ENCODE data around the gene ATP10A. TPM values are rescaled to one million over a fixed set of nuclear protein-coding genes. Genes with fewer than 3 reads are reported as not detected.

ATP10A gene
- total RNA-seq, 4 donors from 2014 or later = 1.4 to 10.0 (median 3.6) TPM

- in situ Hi-C loops (cut with MboI; ENCODE audit: low pct_ligation_motif_present in 1 of 4, low pct_unique_long_range_greater_than_20kb in 1 of 4, low sequenced_read_pairs in 3 of 4) = no loop called here
- Histone ChIP-seq H3K9me3 (no peaks in the 10 kb centered on the region), H3K36me3 (no peaks in the 10 kb centered on the region), H3K27ac (no peak overlapping the region), H3K4me1 (no peaks in the 10 kb centered on the region), H3K4me3 (no peak overlapping the region), H3K27me3 (no peaks in the 10 kb centered on the region)
- intact Hi-C loops (cut with DNase I; ENCODE audit: low total_unique reads) = no loop called here
- WGBS, 2 donors (ENCODE audit: low coverage in 1 of 2) = 57 to 71% methylated on average over 4 to 8 of the region's 8 CpGs
- no peak for DNase-seq
- TF ChIP-seq EP300 (IDR thresholded peaks at IDR 0.05; ENCODE audit: low read depth) (no peak), POLR2AphosphoS5 (IDR thresholded peaks at IDR 0.05) (no peak), CTCF (IDR thresholded peaks at IDR 0.05) (no peak), POLR2A (IDR thresholded peaks at IDR 0.05) (no peak)
Measured at GRCh38 chr15:25721605-25721955, 141.5 kb downstream of the ATP10A start.

GRCh38 chr15:25719101-25719985 lies 143.8 kb downstream of the ATP10A start:
- TF ChIP-seq POLR2A (IDR thresholded peaks at IDR 0.05) (no peak), CTCF (IDR thresholded peaks at IDR 0.05) (no peak), EP300 (IDR thresholded peaks at IDR 0.05; ENCODE audit: low read depth) (no peak), POLR2AphosphoS5 (IDR thresholded peaks at IDR 0.05) (no peak)
- Histone ChIP-seq H3K4me1 (no peaks in the 10 kb centered on the region), H3K4me3 (no peak overlapping the region), H3K36me3 (no peaks in the 10 kb centered on the region), H3K27me3 (no peaks in the 10 kb centered on the region), H3K9me3 (no peaks in the 10 kb centered on the region), H3K27ac (no peak overlapping the region)
- no peak for DNase-seq
- intact Hi-C loops (cut with DNase I; ENCODE audit: low total_unique reads) = no loop called here
- in situ Hi-C loops (cut with MboI; ENCODE audit: low pct_ligation_motif_present in 1 of 4, low pct_unique_long_range_greater_than_20kb in 1 of 4, low sequenced_read_pairs in 3 of 4) = no loop called here
- WGBS, 2 donors (ENCODE audit: low coverage in 1 of 2) = 82% methylated on average over 18 of the region's 18 CpGs; no CpG with 5 or more reads in 1 of the 2 donors

- Histone ChIP-seq H3K4me1 (no peaks in the 10 kb centered on the region), H3K36me3 (no peaks in the 10 kb centered on the region), H3K27me3 (no peaks in the 10 kb centered on the region), H3K9me3 (no peaks in the 10 kb centered on the region), H3K27ac (no peak overlapping the region), H3K4me3 (no peak overlapping the region)
- in situ Hi-C loops (cut with MboI; ENCODE audit: low pct_ligation_motif_present in 1 of 4, low pct_unique_long_range_greater_than_20kb in 1 of 4, low sequenced_read_pairs in 3 of 4) (no loop called here), intact Hi-C loops (cut with DNase I; ENCODE audit: low total_unique reads) (no loop called here)
- TF ChIP-seq POLR2AphosphoS5 (IDR thresholded peaks at IDR 0.05) = no peak
- no peak for TF ChIP-seq EP300 (IDR thresholded peaks at IDR 0.05; ENCODE audit: low read depth)
- no peak for TF ChIP-seq CTCF (IDR thresholded peaks at IDR 0.05)
- TF ChIP-seq POLR2A (IDR thresholded peaks at IDR 0.05) = no peak
- WGBS, 2 donors (ENCODE audit: low coverage in 1 of 2) = 96% methylated on average over 8 of the region's 8 CpGs; no CpG with 5 or more reads in 1 of the 2 donors
- no peak for DNase-seq
Measured at GRCh38 chr15:25718597-25718996, 144.5 kb downstream of the ATP10A start.

GRCh38 chr15:25718169-25718536 lies 145.0 kb downstream of the ATP10A start:
- Histone ChIP-seq H3K4me3 (no peak overlapping the region), H3K36me3 (no peaks in the 10 kb centered on the region), H3K9me3 (no peaks in the 10 kb centered on the region), H3K27me3 (no peaks in the 10 kb centered on the region), H3K4me1 (no peaks in the 10 kb centered on the region), H3K27ac (no peak overlapping the region)
- intact Hi-C loops (cut with DNase I; ENCODE audit: low total_unique reads) = no loop called here
- DNase-seq = no peak
- in situ Hi-C loops (cut with MboI; ENCODE audit: low pct_ligation_motif_present in 1 of 4, low pct_unique_long_range_greater_than_20kb in 1 of 4, low sequenced_read_pairs in 3 of 4) = no loop called here
- TF ChIP-seq POLR2AphosphoS5 (IDR thresholded peaks at IDR 0.05) (no peak), POLR2A (IDR thresholded peaks at IDR 0.05) (no peak), CTCF (IDR thresholded peaks at IDR 0.05) (no peak), EP300 (IDR thresholded peaks at IDR 0.05; ENCODE audit: low read depth) (no peak)
- 89% methylated on average over 13 of the region's 20 CpGs; no CpG with 5 or more reads in 1 of the 2 donors for WGBS, 2 donors (ENCODE audit: low coverage in 1 of 2)
